H1 (cell line): Measurements from ENCODE around the gene CNNM2. TPM values are rescaled to one million over a fixed set of nuclear protein-coding genes. Genes with fewer than 3 reads are reported as not detected.

Experiments
- CTCF ChIA-PET: fragments of 300-600 bp; sonication (Branson Sonifier 250); formaldehyde crosslinking; loops from one replicate; lab custom pipeline; 2021; ENCODE audit not compliant: partially characterized antibody; lab: Charles Lee
- POLR2A ChIA-PET: fragments of 300-600 bp; sonication (Branson Sonifier 250); formaldehyde crosslinking; loops from one replicate; lab custom pipeline; 2021; ENCODE audit warnings: inconsistent platforms; ENCODE audit not compliant: partially characterized antibody; lab: Charles Lee
- DNase-seq, 2 experiments: peaks; one replicate each; pipeline versions ENCODE4 v3.0.0 to v3.0.0-alpha.2; 2010 to 2022; ENCODE audit warnings: low spot score in 2 of 2, low read depth in 1 of 2, mixed read lengths in 1 of 2
- FAIRE-seq: peaks from 2 replicates; lab custom pipeline; 2011; peaks lifted over from hg19 to GRCh38; lab: Jason Lieb, UNC
- H2AFZ ChIP-seq: 2 replicates; pipeline ENCODE4 v1.8.1; 2012; ENCODE audit warnings: low read length, inconsistent platforms
- H2AK5ac ChIP-seq: 2 replicates; pipeline ENCODE4 v1.6.1; 2013; ENCODE audit warnings: low read depth, low read length
- H2BK120ac ChIP-seq: replicated peaks from 2 replicates; pipeline ENCODE3; 2013; ENCODE audit warnings: low read depth, low read length, inconsistent platforms
- H2BK12ac ChIP-seq: 2 replicates; pipeline ENCODE4 v1.6.1; 2013; ENCODE audit warnings: low read depth, low read length
- H2BK15ac ChIP-seq: 2 replicates; pipeline ENCODE4 v1.6.1; 2013; ENCODE audit warnings: low read length
- H2BK20ac ChIP-seq: 2 replicates; pipeline ENCODE4 v1.6.1; 2013; ENCODE audit warnings: low read length
- H2BK5ac ChIP-seq: 2 replicates; pipeline ENCODE4 v1.6.1; 2013; ENCODE audit warnings: low read depth, low read length
- H3K14ac ChIP-seq: 2 replicates; pipeline ENCODE4 v1.6.1; 2013; ENCODE audit warnings: inconsistent platforms; ENCODE audit not compliant: insufficient read length
- H3K18ac ChIP-seq: 2 replicates; pipeline ENCODE4 v1.6.1; 2013; ENCODE audit warnings: low read length; ENCODE audit errors: extremely low read depth
- H3K23ac ChIP-seq: 2 replicates; pipeline ENCODE4 v1.6.1; 2013; ENCODE audit warnings: inconsistent platforms; ENCODE audit not compliant: insufficient read length
- H3K23me2 ChIP-seq: 2 replicates; pipeline ENCODE4 v1.6.1; 2013; ENCODE audit warnings: low read depth, low read length
- H3K27ac ChIP-seq: 2 replicates; pipeline ENCODE4 v1.6.1; 2011; ENCODE audit warnings: low read depth, low read length, inconsistent platforms
- H3K27me3 ChIP-seq, 4 experiments: replicated peaks in 1 of 4; 1 replicate in 1 of 4; 2 replicates in 3 of 4; pipeline versions ENCODE4 v1.6.1 to v1.8.1; 2011 to 2013; ENCODE audit warnings: low read length in 3 of 4, mild to moderate bottlenecking in 3 of 4, inconsistent platforms in 2 of 4, mixed read lengths in 2 of 4, moderate library complexity in 1 of 4; ENCODE audit not compliant: control insufficient read depth in 3 of 4, insufficient read depth in 3 of 4; ENCODE audit errors: extremely low read depth in 1 of 4
- H3K36me3 ChIP-seq, 4 experiments: 2 replicates each; pipeline versions ENCODE4 v1.6.1 to v1.8.1; 2011 to 2013; ENCODE audit warnings: mild to moderate bottlenecking in 4 of 4, low read length in 3 of 4, moderate library complexity in 2 of 4, control low read depth in 1 of 4, inconsistent platforms in 1 of 4; ENCODE audit not compliant: insufficient read depth in 4 of 4, control insufficient read depth in 2 of 4
- H3K4ac ChIP-seq: replicated peaks from 2 replicates; pipeline ENCODE3; 2013; ENCODE audit warnings: low read length, low read depth, mixed read lengths, inconsistent platforms; ENCODE audit not compliant: insufficient read length
- H3K4me1 ChIP-seq, 4 experiments: replicated peaks in 1 of 4; 1 replicate in 1 of 4; 2 replicates in 3 of 4; pipeline versions ENCODE4 v1.6.1 to v1.8.1; 2011 to 2013; ENCODE audit warnings: low read length in 3 of 4, inconsistent platforms in 2 of 4, mixed read lengths in 1 of 4; ENCODE audit not compliant: insufficient read depth in 4 of 4, control insufficient read depth in 3 of 4
- H3K4me2 ChIP-seq, 2 experiments: 2 replicates each; pipeline versions ENCODE4 v1.6.1 to v1.8.1; 2011 to 2013; ENCODE audit warnings: low read depth in 2 of 2, low read length in 2 of 2, control low read depth in 1 of 2, inconsistent platforms in 1 of 2, mild to moderate bottlenecking in 1 of 2; ENCODE audit not compliant: insufficient read depth in 1 of 2
- H3K4me3 ChIP-seq, 4 experiments: fragments of 200-600, 300-600 bp in 1 of 4; sonication (generic), shearing (Covaris generic), sonication (Bioruptor Twin) in 1 of 4; 2 replicates each; pipeline versions ENCODE4 v1.5.1 to v1.8.1; 2011 to 2016; ENCODE audit warnings: low read length in 4 of 4, low read depth in 3 of 4, control low read depth in 2 of 4, inconsistent platforms in 2 of 4, mild to moderate bottlenecking in 2 of 4, mixed read lengths in 1 of 4, moderate library complexity in 1 of 4; ENCODE audit not compliant: insufficient read depth in 2 of 4; ENCODE audit errors: extremely low read depth in 1 of 4
- H3K56ac ChIP-seq: replicated peaks from 2 replicates; pipeline ENCODE3; 2013; ENCODE audit warnings: low read depth, mild to moderate bottlenecking, mixed read lengths, low read length, inconsistent platforms; ENCODE audit not compliant: insufficient read length
- H3K79me1 ChIP-seq: 2 replicates; pipeline ENCODE4 v1.6.1; 2013; ENCODE audit warnings: low read depth, low read length, control low read depth
- H3K79me2 ChIP-seq, 2 experiments: 2 replicates each; pipeline versions ENCODE4 v1.6.1 to v1.8.1; 2012 to 2013; ENCODE audit warnings: low read length in 2 of 2, mild to moderate bottlenecking in 2 of 2, inconsistent platforms in 1 of 2; ENCODE audit not compliant: insufficient read depth in 2 of 2, control insufficient read depth in 1 of 2
- H3K9ac ChIP-seq, 4 experiments: replicated peaks in 1 of 4; 1 replicate in 1 of 4; 2 replicates in 3 of 4; pipeline versions ENCODE4 v1.6.1 to v1.8.1; 2011 to 2013; ENCODE audit warnings: low read depth in 3 of 4, low read length in 3 of 4, control low read depth in 2 of 4, mild to moderate bottlenecking in 2 of 4, moderate library complexity in 2 of 4, inconsistent platforms in 1 of 4; ENCODE audit errors: extremely low read depth in 1 of 4
- H3K9me3 ChIP-seq, 2 experiments: 2 replicates each; pipeline versions ENCODE4 v1.6.1 to v1.8.1; 2012 to 2013; ENCODE audit warnings: mild to moderate bottlenecking in 2 of 2, moderate library complexity in 2 of 2, control low read depth in 1 of 2, inconsistent platforms in 1 of 2, low read depth in 1 of 2, low read length in 1 of 2, mixed read lengths in 1 of 2; ENCODE audit not compliant: insufficient read depth in 2 of 2
- H4K20me1 ChIP-seq, 2 experiments: replicated peaks in 1 of 2; 2 replicates each; pipeline versions ENCODE3 to v1.8.1; 2011 to 2013; ENCODE audit warnings: inconsistent platforms in 2 of 2, low read length in 2 of 2, mild to moderate bottlenecking in 1 of 2; ENCODE audit not compliant: insufficient read depth in 2 of 2, control insufficient read depth in 1 of 2
- H4K5ac ChIP-seq: 2 replicates; pipeline ENCODE4 v1.6.1; 2013; ENCODE audit warnings: low read length, low read depth, mixed read lengths, inconsistent platforms; ENCODE audit not compliant: insufficient read length
- H4K8ac ChIP-seq: 2 replicates; pipeline ENCODE4 v1.8.0; 2013; ENCODE audit warnings: mild to moderate bottlenecking, moderate library complexity, low read length, inconsistent platforms; ENCODE audit not compliant: insufficient read depth; ENCODE audit errors: extremely low read depth
- H4K91ac ChIP-seq: replicated peaks from 2 replicates; pipeline ENCODE3; 2013; ENCODE audit warnings: low read length, mixed read lengths, inconsistent platforms; ENCODE audit not compliant: insufficient read length
- ASH2L ChIP-seq: fragments of 200-600, 300-600 bp; sonication (generic); IDR thresholded peaks from one replicate; pipeline ENCODE4 v1.7.1; 2017; ENCODE audit warnings: low read length
- BACH1 ChIP-seq: IDR thresholded peaks from 2 replicates; pipeline ENCODE4 v1.6.1; 2012; ENCODE audit warnings: low read length, improper control_type of control experiment
- BCL11A ChIP-seq, 2 experiments: IDR thresholded peaks; one replicate each; pipeline ENCODE4 v1.6.1; 2011; ENCODE audit warnings: low read depth in 2 of 2, low read length in 2 of 2, mild to moderate bottlenecking in 2 of 2
- EZH2 ChIP-seq: fragments of 200-600 bp; sonication (generic); IDR thresholded peaks from 2 replicates; pipeline ENCODE4 v1.7.1; 2012; ENCODE audit warnings: low read depth, mild to moderate bottlenecking, moderate library complexity, low read length, inconsistent platforms; ENCODE audit not compliant: severe bottlenecking
- FOSL1 ChIP-seq: IDR thresholded peaks from 2 replicates; pipeline ENCODE4 v1.6.1; 2011; ENCODE audit warnings: mild to moderate bottlenecking, low read depth, low read length, moderate library complexity; ENCODE audit not compliant: insufficient read depth
- KDM1A ChIP-seq: fragments of 200-600, 300-600 bp; sonication (generic); IDR thresholded peaks from 2 replicates; pipeline ENCODE4 v1.7.1; 2016; ENCODE audit warnings: mild to moderate bottlenecking, low read length, borderline replicate concordance
- RFX5 ChIP-seq: IDR thresholded peaks from 2 replicates; pipeline ENCODE4 v1.6.1; 2011; ENCODE audit warnings: low read depth, low read length, improper control_type of control experiment, borderline replicate concordance
- RXRA ChIP-seq: IDR thresholded peaks from 2 replicates; pipeline ENCODE4 v1.6.1; 2011; ENCODE audit warnings: low read depth, mild to moderate bottlenecking, low read length, moderate library complexity; ENCODE audit not compliant: insufficient read depth
- SP4 ChIP-seq: IDR thresholded peaks from 2 replicates; pipeline ENCODE4 v1.6.1; 2012; ENCODE audit warnings: low read length, inconsistent platforms
- TBP ChIP-seq: IDR thresholded peaks from 2 replicates; pipeline ENCODE4 v1.6.1; 2011; ENCODE audit warnings: low read depth, low read length, improper control_type of control experiment
- TCF12 ChIP-seq: IDR thresholded peaks from 2 replicates; pipeline ENCODE4 v1.6.1; 2011; ENCODE audit warnings: low read depth, mild to moderate bottlenecking, low read length
- YY1 ChIP-seq: IDR thresholded peaks from 2 replicates; pipeline ENCODE4 v1.6.1; 2011; ENCODE audit warnings: low read depth, mild to moderate bottlenecking, low read length
- WGBS, 2 experiments: shearing (Covaris generic) in 1 of 2; methylation state at CpG; one replicate each; pipeline versions ENCODE4 v1.1.6 to v1.1.7; 2013 to 2015; ENCODE audit warnings: low lambda C conversion rate in 2 of 2, mixed read lengths in 2 of 2, inconsistent platforms in 1 of 2, low coverage in 1 of 2, missing lambda C conversion rate in 1 of 2; ENCODE audit not compliant: insufficient replicate concordance in 2 of 2, insufficient coverage in 1 of 2, insufficient read length in 1 of 2; ENCODE audit errors: extremely low coverage in 1 of 2, missing lambda C conversion rate in 1 of 2; 5-methylcytosine and 5-hydroxymethylcytosine counted together
- polyA plus RNA-seq, 7 experiments: library from polyadenylated mRNA; depleted of rRNA in 3 of 7; stranded (reverse) in 5 of 7; unstranded in 2 of 7; fragments of >200 nt in 5 of 7; fragments of 200-250 nt in 2 of 7; gene quantifications; 1 replicate in 5 of 7; 2 replicates in 1 of 7; 4 replicates in 1 of 7; pipeline versions ENCODE4 v1.2.1 to v1.2.3, GENCODE V29; 2011 to 2013; ENCODE audit warnings: missing spikeins in 2 of 7, mixed read lengths in 2 of 7
- total RNA-seq: library from RNA; stranded (reverse); fragmentation: NEBNext Ultra II Directional; extraction: Animal tissue kit (Norgen Biotek cat#: 25700); gene quantifications from 2 replicates; pipeline ENCODE4 v1.2.1, GENCODE V29; 2021
- TF ChIP-seq, protein P1 (sequence below), 3 experiments: IDR thresholded peaks; 1 replicate in 2 of 3; 2 replicates in 1 of 3; pipeline versions ENCODE4 v1.5.1 to v1.6.1; 2011; ENCODE audit warnings: low read length in 3 of 3, mild to moderate bottlenecking in 3 of 3, inconsistent platforms in 2 of 3, low read depth in 1 of 3, moderate library complexity in 1 of 3; ENCODE audit not compliant: insufficient read depth in 1 of 3; ENCODE audit errors: control extremely low read depth in 1 of 3

The CNNM2 gene
- total and polyA plus RNA-seq, 2 of the 8 experiments (the other 6 are each of a cell fraction or from before 2014, with no cell fraction given): 7.3 to 23.6 TPM

DNA sequence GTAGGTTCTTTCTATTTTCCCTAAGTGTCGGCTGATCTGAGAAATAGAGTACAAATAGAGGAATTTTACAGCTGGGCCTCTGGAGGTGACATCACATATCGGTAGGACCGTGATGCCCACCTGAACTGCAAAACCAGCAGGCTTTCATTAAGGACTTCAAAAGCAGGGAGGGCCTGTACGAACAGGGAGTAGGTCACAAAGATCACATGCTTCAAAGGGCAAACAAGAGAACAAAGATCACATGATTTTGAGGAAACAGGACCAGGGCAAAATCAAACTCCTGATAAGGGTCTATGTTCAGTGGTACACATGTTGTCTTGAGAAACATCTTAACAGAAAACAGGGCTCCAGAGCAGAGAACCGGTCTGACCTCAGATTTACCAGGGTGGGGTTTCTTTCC lies 88.9 kb downstream of the CNNM2 start:
- Histone ChIP-seq H4K20me1 (no peaks in the 10 kb centered on the region), H2AFZ (no peak overlapping the region), H3K56ac (no peak overlapping the region), H3K79me2 (no peaks in the 10 kb centered on the region), H3K4me3 (no peak overlapping the region), H2BK5ac (no peak overlapping the region), H2BK120ac (no peak overlapping the region), H2BK20ac (no peak overlapping the region), H3K27ac (no peak overlapping the region), H3K36me3 (no peaks in the 10 kb centered on the region), H3K23me2 (no peaks in the 10 kb centered on the region), H3K9ac (no peak overlapping the region), H4K5ac (no peak overlapping the region), H3K27me3 (no peaks in the 10 kb centered on the region), H2AK5ac (no peak overlapping the region), H3K4me2 (no peak overlapping the region), H2BK12ac (no peak overlapping the region), H2BK15ac (no peak overlapping the region), H4K8ac (no peak overlapping the region), H3K18ac (no peak overlapping the region), H3K9me3 (no peaks in the 10 kb centered on the region), H3K23ac (no peak overlapping the region), H3K4me1 (no peaks in the 10 kb centered on the region), H3K79me1 (no peaks in the 10 kb centered on the region), H3K4ac (no peak overlapping the region), H4K91ac (no peak overlapping the region), H3K14ac (no peak overlapping the region)
- 88% methylated on average over 5 of the region's 5 CpGs; no CpG with 5 or more reads in 1 of the 2 experiments for WGBS, 2 experiments
- CTCF ChIA-PET: no interaction called here
- FAIRE-seq (no peak), DNase-seq (no peak)
- POLR2A ChIA-PET: interaction anchor here (1.0 kb wide), 1 partner anchor 54 kb away, joined by 3 read pairs; no protein-coding TSS in a partner anchor
- TF ChIP-seq EZH2 (no peak), FOSL1 (no peak), TCF12 (no peak), SP4 (no peak), RXRA (no peak), ASH2L (no peak), KDM1A (no peak), TBP (no peak), YY1 (no peak), BACH1 (no peak), BCL11A (IDR thresholded peaks at IDR 0.05; ENCODE audit: low read depth in 2 of 2, low read length in 2 of 2) (no peak), RFX5 (no peak)
- TF ChIP-seq, protein P1, sequence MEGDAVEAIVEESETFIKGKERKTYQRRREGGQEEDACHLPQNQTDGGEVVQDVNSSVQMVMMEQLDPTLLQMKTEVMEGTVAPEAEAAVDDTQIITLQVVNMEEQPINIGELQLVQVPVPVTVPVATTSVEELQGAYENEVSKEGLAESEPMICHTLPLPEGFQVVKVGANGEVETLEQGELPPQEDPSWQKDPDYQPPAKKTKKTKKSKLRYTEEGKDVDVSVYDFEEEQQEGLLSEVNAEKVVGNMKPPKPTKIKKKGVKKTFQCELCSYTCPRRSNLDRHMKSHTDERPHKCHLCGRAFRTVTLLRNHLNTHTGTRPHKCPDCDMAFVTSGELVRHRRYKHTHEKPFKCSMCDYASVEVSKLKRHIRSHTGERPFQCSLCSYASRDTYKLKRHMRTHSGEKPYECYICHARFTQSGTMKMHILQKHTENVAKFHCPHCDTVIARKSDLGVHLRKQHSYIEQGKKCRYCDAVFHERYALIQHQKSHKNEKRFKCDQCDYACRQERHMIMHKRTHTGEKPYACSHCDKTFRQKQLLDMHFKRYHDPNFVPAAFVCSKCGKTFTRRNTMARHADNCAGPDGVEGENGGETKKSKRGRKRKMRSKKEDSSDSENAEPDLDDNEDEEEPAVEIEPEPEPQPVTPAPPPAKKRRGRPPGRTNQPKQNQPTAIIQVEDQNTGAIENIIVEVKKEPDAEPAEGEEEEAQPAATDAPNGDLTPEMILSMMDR (IDR thresholded peaks at IDR 0.05; ENCODE audit: control extremely low read depth in 1 of 3, insufficient read depth in 1 of 3, low read depth in 1 of 3, low read length in 3 of 3): no peak
